ENCODE data around the gene ELOVL4.
A peak's percentile ranks its signal among the peaks of the same experiment; 100 is the strongest.

ELOVL4 gene

DNA sequence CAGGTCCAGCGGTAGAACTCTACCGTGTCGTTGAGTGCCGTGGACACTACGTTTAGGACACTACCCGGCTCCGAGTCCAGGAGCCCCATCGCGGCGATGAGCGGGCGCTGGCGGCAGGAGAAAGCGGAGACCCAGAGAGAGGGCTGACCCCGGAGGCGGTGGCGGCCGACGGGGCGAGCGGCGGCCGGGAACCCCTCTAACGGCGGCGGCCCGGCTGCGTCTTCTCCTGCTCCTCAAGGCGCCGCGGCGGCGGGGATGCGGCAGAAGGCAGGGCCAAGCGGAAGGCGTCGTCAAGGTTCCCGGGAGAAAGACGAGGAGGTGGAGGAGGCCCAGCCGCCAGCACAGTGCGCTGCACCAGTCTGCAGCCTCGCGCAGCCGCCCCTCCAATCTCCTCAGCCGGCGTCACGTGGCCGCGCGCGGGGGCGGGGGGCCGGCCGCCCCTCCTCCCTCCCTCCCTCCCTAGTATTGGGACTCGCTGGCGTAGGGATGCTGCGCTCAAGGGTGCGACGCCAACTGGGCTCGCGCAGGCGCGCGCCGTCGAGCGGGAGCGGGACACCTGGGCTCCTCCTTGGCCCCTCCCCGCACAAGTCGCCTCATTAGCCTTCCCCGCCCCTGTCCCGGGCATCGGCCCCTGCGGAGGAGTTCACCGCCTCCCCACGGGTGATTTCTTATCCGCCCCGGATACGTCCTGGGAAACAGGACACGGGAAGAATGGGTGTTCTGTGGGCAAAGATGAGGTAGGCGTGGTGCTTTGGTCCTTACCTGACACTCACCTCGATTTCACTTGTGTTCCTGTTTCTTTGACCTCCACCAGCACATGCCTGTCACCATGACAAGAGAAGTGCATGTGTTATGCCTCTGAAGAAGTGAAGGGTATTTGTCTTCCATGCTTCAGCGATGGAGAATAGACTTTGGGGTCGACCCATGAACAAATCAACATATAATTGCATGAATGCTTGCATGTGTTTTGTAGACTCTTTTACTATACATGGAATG is at the start of gene ELOVL4:
ELOVL4 (minus strand) TSS at position 363 of the 996 bp plus-strand sequence; CDS start at position 89, 274 bp downstream.
- peak; percentile 40 for DNase-seq (ENCODE audit: low read depth)

DNA sequence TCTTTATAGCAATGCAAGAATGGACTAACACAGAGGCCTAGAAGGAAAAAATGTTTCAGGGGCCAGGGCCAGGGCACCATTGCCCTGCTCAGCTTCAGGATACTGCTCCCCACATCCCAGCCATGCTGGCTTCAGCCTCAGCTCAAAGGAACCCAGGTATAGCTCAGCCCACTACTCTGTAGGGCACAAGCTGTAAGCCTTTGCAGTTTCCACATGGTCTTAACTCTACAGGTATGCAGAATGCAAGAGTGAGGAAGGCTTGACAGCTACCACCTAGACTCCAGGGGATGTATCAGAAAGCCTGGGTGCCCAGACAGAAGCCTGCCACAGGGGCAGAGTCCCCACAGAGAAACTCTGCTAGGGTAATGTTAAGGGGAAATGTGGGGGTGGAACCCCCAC is 46.6 kb upstream of the ELOVL4 start:
- DNase-seq (ENCODE audit: low read depth) = no peak

DNA sequence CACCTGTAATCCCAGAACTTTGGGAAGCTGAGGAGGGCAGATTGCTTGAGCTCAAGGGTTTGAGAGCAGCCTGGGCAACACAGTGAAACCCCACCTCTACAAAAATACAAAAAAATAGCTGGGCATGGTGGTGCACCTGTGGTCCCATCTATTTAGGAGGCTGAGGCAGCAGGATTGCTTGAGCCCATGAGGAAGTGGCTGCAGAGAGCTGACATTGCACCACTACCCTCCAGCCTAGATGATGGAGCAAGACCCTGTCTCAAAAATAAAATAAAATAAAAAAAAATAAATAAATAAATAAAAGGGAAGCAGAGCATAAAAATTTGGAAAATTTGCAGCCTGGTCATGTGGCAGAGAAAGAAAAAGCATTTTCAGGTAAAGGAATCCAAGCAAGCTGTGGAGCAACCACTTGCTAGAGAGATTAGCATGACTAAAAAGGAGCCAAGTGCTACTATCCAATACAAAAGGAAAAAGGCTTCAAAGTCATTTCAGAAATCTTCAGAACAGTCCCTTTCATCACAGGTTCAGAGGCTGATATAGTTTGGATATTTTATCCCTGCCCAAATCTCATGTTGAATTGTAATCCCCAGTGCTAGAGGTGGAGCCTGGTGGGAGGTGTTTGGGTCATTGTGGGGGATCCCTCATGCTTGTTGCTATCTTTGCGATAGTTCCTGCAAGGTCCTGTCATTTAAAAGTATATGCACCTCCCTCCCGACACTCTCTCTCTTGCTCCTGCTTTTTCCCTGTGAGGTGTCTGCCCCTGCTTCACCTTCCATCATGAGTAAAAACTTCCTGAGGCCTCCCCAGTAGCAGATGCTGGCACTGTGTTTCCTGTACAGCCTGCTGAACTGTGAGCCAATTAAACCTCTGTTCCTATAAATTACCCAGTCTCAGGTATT is 45.9 kb upstream of the ELOVL4 start:
- no peak for DNase-seq (ENCODE audit: low read depth)

DNA sequence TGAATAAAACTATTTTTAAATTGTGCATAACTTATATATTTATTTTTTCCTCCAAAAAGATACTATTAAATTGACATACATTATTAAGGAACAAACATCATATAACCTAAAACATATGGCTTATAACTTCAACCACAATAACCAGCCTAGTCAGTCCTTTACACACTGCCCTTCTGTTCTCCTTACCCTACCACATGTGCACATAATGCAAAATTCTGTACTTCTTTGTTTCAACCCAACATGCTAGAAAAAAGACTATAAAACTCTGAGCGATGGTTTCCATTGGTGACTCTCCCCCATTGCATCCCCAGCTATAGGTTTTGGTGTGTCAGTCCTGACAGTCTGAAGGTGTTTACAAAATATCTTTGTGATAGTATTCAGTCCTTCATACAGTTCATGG is 42.3 kb upstream of the ELOVL4 start:
- no peak for DNase-seq (ENCODE audit: low read depth)

DNA sequence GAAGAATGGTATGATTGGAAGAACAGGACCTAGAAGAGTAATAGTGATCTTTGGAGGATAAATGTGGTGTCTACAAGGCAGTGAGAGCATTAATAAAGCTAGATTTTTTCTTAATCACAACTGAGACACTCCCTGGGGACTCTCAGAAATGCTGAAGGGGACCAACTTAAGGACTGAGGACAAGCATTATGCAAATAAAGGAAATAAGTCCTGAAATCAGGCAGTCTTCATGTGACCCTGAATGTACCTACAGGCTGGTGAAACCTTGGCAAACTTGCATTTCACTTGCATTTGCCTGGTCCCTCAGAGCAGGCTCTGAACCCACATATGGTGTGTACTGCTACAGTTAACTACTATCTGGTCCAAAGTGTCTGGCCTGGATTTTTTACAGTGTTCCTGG is 37.8 kb upstream of the ELOVL4 start:
- no peak for DNase-seq (ENCODE audit: low read depth)

GRCh38 chr6:79984261-79984660 is 36.9 kb upstream of the ELOVL4 start:
- DNase-seq (ENCODE audit: low read depth) = no peak

DNA sequence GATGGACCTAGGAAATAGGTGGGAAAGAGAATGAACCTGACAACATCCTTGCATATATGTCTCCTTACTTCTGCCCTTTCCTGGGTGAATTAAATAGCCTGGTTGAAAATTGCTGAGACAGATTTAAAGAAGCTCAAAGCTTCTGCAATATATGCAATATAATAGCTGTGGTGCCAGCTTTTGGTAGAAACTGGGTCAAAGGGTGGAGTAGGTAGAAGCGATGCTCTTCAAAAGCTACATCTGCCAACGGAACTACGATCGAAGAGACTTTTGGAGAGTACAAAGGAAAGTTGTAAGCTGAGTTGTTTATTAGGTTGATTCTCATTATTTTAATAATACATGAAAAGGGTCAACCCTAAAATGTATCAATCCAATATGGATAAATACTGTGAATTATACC is 34.3 kb upstream of the ELOVL4 start:
- DNase-seq (ENCODE audit: low read depth) = no peak

DNA sequence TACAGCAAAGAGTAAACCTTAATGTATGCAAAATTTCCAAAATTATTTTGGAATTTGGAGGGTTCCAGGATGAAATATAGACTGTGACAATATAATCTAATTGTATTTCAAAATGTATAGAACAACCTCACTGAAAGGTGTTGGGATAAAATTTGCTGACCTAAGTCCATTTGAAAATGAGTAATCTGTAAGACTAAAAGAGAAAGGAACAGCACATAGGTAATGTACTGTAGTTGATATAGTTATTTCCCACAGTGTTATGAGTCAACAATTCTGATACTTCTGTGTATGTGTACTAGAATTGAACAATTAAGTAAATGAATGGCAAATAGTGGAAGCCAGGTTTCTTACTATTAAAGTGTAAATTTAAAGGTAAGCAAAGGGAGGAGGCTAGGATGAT is 23.8 kb upstream of the ELOVL4 start:
- DNase-seq (ENCODE audit: low read depth) = no peak

DNA sequence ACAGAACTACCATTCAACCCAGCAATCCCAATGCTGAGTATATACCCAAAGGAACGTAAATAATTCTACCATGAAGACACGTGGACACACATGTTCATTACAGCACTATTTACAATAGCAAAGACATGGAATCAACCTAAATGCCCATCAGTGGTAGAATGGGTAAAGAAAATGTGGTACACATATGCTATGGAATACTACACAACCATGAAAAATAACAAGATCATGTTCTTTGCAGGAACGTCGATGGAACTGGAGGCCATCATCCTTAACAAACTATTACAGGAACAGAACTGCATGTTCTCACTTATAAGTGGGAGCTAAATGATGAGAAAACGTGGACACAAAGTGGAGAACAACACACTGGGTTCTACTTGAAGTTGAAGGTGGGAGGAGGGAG is 22.4 kb upstream of the ELOVL4 start:
- no peak for DNase-seq (ENCODE audit: low read depth)

GRCh38 chr6:79967178-79967577 is 19.8 kb upstream of the ELOVL4 start:
- DNase-seq (ENCODE audit: low read depth) = no peak

- no peak for DNase-seq (ENCODE audit: low read depth)
These were observed 17.3 kb upstream of the ELOVL4 start for GRCh38 chr6:79964607-79965081.

GRCh38 chr6:79954849-79955248 is 7.5 kb upstream of the ELOVL4 start:
- no peak for DNase-seq (ENCODE audit: low read depth)

GRCh38 chr6:79949233-79949632 is 1.9 kb upstream of the ELOVL4 start:
- DNase-seq (ENCODE audit: low read depth) = no peak

- no peak for DNase-seq (ENCODE audit: low read depth)
These were observed 822 bp downstream of the ELOVL4 start for GRCh38 chr6:79946272-79947190.

GRCh38 chr6:79943133-79943532 is 4.2 kb downstream of the ELOVL4 start:
- DNase-seq (ENCODE audit: low read depth) = no peak

DNA sequence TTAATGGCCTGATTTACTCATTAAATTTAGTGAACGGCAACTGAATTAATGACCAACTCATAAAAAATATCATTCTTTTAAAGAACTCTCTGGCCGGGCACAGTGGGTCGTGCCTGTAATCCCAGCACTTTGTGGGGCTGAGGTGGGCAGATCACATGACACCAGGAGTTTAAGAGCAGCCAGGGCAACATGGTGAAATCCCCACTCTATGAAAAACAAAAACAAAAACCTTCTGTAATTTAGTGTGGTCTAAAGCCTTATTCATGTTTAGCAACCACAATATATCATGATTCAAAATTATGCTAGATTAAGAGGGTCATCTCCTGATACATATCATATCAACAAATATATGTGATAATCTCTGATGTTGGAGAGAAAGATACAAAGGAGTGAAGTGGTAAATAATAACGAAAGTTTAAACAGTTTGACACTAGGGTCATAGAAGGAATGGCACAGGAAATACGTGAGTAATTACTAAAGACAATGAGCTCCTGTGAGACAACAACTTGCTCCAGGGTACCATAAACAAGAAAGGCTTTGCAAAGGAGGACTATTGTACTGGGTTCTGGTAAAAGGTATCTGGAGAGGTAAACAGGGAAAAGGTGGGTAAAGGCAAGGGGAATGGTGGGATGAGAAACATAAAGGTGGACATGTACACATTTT is 5.7 kb downstream of the ELOVL4 start:
- no peak for DNase-seq (ENCODE audit: low read depth)

DNA sequence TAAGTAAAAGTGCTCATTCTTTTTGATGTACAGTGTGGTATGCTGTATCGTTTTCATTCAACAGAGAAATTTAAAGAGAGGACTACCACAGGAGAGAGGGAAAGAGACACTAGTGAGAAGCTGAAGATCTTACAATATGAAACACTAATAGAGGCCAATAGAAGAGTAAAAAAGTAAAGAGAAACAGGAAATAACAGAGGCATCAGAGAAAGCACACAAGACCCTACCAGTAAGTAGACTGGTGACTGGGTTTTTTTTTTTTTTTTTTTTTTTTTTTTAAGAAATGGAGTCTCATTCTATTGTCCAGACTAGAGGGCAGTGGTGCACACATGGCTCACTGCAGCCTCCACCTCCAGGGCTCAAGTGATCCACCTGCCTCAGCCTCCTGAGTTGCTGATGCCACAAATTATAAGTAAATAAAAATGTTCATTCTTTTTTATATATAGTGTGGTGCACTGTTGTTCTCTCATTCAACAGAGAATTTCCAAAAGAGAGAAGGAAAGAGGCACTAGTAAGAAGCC is 18.8 kb downstream of the ELOVL4 start:
- no peak for DNase-seq (ENCODE audit: low read depth)

DNA sequence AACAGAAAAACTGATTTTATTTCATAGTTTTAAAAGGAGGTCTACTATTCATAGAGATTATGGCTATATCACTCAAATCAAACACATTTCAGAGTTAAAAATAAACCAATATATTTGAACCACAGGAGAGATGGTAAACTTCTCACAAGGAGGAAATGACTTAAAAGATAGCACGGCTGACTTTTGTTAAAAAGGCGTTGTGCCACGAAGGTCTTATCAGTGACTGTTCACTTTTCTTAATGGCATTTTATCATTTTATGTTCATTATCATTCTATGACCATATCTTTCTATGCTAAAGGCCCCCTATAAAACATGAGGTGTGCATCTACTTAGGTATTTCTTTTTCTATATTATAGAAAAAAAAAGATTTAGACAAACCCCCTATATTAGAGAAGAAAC is 19.6 kb downstream of the ELOVL4 start:
- no peak for DNase-seq (ENCODE audit: low read depth)

DNA sequence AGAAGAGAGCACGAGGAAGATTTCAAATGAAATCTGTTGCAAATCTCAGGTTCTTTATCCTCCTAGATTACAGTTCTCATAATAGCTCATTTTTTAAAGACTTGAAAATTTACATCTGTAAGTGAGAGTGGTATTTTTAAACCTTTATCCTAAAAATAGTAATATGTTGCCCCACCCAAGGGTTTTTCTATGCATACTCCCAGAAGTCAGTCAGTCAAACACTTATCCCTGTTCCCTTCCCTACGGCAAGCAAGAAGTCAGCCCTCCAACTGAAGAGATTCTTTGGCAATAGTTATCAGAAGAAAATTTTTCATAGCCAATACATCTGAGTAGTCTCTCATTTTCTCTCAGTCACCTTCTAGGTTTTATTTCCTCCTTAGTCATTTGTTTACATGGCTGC is 24.1 kb downstream of the ELOVL4 start:
- no peak for DNase-seq (ENCODE audit: low read depth)

DNA sequence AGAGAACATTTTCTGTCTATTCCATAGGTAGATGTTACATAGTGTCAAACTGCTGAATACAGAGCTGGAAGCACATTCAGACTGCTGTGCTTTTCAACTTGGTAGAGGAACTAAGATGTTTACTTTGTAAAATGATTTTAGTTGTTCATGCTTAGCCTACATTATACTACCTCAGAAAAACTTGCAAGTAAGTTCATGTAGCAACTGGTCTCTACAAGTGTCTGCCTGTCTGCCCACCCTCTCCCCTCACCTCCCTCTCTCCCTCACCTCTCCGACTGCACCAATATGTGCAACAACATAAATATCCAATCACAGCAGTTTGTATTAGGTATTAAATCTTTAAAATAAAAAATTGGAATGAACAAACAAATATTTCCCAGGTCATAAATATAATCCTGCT is 25.3 kb downstream of the ELOVL4 start:
- DNase-seq (ENCODE audit: low read depth) = no peak

GRCh38 chr6:79913369-79913768 is 34.0 kb downstream of the ELOVL4 start:
- DNase-seq (ENCODE audit: low read depth) = no peak

All from stimulated activated CD4-positive, alpha-beta T cell treated with anti-CD3 and anti-CD28 coated beads, Interleukin-2, amount 100 ng/mL, for 4 hours (primary cell).